ENCODE results near the gene ASPM.

Gene ASPM

DNA sequence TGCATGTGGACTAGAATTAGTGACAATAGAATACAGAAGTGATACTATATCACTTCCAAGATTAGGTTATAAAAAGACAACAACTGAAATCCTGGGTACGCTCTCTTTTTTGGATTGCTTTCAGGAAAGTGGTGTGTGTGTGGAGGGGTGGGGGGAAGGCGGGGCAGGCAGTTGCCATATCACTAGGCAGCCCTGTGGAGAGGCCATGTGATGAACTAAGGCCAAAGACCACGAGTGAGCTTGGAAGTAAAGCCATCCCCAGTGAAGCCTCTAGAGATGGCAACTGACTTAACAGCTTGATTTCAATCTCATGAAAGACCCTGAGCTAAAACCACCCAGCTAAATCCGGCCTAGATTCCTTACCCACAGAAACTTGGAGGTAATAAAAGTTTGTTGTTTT lies 6.2 kb upstream of the ASPM start:
- DNase-seq (ENCODE audit: extremely low read depth, low read depth) = no peak
- TF ChIP-seq, protein P1, sequence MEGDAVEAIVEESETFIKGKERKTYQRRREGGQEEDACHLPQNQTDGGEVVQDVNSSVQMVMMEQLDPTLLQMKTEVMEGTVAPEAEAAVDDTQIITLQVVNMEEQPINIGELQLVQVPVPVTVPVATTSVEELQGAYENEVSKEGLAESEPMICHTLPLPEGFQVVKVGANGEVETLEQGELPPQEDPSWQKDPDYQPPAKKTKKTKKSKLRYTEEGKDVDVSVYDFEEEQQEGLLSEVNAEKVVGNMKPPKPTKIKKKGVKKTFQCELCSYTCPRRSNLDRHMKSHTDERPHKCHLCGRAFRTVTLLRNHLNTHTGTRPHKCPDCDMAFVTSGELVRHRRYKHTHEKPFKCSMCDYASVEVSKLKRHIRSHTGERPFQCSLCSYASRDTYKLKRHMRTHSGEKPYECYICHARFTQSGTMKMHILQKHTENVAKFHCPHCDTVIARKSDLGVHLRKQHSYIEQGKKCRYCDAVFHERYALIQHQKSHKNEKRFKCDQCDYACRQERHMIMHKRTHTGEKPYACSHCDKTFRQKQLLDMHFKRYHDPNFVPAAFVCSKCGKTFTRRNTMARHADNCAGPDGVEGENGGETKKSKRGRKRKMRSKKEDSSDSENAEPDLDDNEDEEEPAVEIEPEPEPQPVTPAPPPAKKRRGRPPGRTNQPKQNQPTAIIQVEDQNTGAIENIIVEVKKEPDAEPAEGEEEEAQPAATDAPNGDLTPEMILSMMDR (IDR thresholded peaks at IDR 0.05; ENCODE audit: low read depth, low read length) = no peak

DNA sequence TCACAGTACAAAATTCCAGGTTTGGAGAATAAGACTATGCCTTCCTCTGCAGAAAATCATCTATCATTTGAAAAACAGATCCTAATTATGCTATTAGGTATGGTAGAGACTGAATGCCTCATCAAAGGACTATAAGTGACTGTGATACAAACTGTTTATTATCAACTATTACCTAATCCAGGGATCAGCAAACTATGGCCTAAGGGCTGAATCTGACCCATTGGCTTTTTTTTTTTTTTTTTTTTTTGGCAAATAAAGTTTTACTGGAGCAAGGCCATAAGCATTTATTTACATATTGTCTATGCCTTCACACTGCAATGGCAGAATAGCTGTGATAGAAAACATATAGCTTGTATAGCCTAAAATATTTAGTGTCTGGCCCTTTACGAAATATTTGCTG lies 4.7 kb upstream of the ASPM start:
- no peak for DNase-seq (ENCODE audit: extremely low read depth, low read depth)
- TF ChIP-seq, protein P1 (IDR thresholded peaks at IDR 0.05; ENCODE audit: low read depth, low read length) = no peak

DNA sequence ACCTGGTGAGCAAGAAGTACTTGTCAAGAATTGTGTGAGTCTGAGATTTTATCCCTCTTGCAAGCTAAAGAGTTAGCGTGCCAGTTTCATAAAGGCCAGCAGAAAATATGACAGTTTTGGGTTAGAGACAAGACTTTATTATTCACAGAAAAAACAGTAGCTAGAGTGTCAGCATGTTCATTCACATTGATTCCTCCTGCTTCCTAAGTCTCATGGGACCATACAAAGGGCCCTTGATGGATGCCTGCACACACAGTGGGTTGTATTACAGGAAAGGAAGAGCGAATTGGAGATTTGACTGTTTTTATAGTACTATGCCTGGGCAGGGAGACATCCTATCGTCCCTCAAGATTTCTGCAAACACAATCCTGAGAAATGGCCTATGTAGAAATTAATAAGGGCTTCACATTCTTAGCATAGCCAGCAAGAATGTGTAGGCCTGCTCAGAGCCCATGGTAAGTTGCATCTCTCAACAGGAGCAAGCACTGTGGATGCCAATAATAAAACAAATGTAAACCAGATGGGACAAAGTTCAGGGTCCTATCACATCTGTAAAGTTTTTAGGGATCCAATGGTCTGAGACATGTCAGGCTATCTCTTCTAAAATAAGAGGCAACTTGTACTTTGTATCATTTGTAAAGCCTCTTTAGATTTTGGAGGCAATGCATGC lies 4.0 kb upstream of the ASPM start:
- TF ChIP-seq, protein P1 (IDR thresholded peaks at IDR 0.05; ENCODE audit: low read depth, low read length) = no peak
- no peak for DNase-seq (ENCODE audit: extremely low read depth, low read depth)

DNA sequence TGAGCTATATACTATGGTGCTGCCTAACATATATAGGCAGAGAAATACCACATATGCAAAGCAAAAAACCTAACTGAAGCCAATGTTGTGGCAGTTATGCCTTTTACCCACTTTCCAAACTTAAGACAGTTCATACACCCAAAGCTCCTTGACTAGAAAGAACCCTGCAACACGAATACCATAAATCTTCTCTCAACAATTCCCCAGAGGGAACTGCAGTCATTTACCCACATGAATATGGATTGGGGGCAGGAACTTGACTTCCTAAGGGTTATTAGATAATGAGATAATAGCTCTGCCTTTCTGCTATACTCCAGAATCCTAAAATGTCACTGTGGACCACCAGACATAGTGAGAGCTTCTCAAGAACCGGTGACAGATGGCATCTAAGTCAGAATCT lies 2.9 kb upstream of the ASPM start:
- TF ChIP-seq, protein P1 (IDR thresholded peaks at IDR 0.05; ENCODE audit: low read depth, low read length) = no peak
- no peak for DNase-seq (ENCODE audit: extremely low read depth, low read depth)

DNA sequence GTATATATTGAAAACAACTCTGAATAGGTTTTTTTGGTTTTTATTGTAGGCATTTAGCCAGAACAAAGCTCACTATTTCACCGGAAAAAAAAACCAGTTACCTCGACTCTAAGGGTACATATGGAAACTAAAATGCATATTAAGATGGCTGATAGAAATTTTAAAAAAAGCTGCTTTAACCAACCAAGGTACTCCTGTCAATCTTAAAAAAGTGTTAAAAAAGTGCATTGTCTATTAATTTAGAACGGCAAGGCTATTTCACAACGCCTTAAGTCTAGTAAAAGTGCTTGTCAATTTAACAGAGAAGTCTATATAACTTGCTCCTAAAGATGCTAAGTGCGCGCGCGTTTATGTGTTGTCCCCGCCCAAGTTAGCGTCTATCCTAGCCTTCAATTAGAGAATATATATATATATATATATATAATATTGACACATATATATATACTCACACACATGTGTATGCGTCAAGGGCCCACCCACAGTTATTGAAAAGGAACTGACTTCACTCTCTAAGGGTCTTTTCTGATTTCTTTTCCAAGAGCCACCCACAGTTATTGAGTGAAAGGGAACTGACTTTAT lies 934 bp downstream of the ASPM start:
- no peak for DNase-seq (ENCODE audit: extremely low read depth, low read depth)
- TF ChIP-seq, protein P1 (IDR thresholded peaks at IDR 0.05; ENCODE audit: low read depth, low read length) = no peak

DNA sequence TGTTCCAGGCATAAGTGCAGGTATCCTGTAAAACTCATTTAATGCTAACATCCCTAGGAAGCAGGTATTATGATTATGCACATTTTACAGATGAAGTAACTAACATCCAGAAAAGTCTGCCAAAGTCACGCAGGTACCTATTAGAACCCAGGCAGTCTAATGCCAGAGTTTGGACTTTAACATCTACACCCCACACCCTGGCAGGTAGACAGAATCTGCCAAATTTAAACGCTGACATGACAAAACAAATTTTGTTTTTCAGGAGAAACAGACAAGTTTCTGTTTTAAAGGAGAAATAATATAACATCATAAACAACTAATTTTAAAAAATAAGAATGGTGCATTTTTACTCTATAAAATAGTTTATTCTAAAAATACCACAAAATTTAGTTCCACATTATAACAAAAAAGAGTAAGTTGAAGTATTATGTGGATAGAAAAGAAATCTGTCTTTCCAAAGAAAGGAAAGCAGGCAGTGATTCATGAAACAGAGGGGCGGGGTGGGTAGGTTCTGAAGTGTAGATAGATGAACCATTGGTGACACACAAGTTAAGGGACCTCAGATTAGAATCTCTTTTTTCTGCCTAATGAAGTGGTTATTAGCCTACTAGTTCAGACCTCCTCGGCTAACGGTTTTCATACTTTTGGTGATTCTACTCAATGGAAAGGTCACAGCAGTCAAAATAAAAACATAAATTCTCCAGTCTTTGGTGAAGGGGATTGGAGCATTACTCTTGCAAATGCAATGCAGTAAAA lies 1.7 kb downstream of the ASPM start:
- no peak for DNase-seq (ENCODE audit: extremely low read depth, low read depth)

More for the DNA sequence above, 1.7 kb downstream of the ASPM start:
- TF ChIP-seq, protein P1 (IDR thresholded peaks at IDR 0.05; ENCODE audit: low read depth, low read length) = no peak
